ENCODE results near the gene ZNF3. TPM values are rescaled to one million over a fixed set of nuclear protein-coding genes. Genes with fewer than 3 reads are reported as not detected.

ZNF3 gene
- total RNA-seq, 1 donor: 37.4 TPM

DNA sequence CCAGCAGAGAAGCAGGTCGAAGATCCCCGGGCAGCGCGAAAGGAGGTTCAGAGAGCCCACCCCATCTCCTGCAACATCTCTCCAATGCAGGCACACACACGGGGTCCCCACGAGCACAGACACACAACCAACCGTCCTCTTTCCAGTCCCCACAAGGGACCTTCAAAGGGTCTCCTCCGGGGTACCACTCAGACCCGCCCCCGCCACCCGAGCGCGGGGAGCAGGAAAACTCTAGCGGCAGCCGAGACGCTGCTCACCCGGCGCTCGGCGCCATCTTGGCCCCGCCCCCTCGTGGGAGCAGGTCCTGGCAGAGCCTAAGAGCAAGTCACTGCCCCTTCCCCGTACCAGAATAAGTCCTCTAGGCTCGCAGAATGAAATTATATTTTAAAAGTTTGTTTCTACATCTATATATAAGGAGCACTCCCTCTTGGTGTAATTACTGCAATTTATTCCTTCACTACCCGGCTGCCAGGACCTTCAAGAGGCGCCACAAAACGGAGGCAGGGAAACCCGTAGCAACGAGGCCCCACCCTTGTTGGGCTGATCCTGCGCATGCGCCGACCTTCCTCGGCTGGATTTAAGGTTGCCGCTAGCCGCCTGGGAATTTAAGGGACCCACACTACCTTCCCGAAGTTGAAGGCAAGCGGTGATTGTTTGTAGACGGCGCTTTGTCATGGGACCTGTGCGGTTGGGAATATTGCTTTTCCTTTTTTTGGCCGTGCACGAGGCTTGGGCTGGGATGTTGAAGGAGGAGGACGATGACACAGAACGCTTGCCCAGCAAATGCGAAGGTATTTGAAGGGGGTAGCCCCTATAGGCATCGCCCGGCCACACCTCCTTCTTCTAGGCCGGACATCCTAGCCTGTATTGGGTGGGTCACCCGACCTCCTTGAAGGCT, 37.8 kb upstream of the ZNF3 start, which contains the start of the genes CNPY4 and TAF6:
Gene CNPY4, plus strand, starts transcription at position 563 of the 898 bp plus-strand sequence. Its CDS starts 111 bp downstream, at position 674.
Gene TAF6, minus strand, starts transcription at position 287 of the 898 bp plus-strand sequence. CDS start 5,149 bp downstream, outside the sequence.
- no peaks in the 10 kb centered on the region for H3K9me3 ChIP-seq (ENCODE audit: low read depth, low read length)
- peak within 1 kb of the TSS; percentile 83 for H3K4me3 ChIP-seq (ENCODE audit: low read length)
- peaks cover 37% of the 10 kb centered on the region for H3K4me1 ChIP-seq (ENCODE audit: insufficient read depth, low read length)
- no peaks in the 10 kb centered on the region for H3K27me3 ChIP-seq (ENCODE audit: insufficient read depth, low read length)

DNA sequence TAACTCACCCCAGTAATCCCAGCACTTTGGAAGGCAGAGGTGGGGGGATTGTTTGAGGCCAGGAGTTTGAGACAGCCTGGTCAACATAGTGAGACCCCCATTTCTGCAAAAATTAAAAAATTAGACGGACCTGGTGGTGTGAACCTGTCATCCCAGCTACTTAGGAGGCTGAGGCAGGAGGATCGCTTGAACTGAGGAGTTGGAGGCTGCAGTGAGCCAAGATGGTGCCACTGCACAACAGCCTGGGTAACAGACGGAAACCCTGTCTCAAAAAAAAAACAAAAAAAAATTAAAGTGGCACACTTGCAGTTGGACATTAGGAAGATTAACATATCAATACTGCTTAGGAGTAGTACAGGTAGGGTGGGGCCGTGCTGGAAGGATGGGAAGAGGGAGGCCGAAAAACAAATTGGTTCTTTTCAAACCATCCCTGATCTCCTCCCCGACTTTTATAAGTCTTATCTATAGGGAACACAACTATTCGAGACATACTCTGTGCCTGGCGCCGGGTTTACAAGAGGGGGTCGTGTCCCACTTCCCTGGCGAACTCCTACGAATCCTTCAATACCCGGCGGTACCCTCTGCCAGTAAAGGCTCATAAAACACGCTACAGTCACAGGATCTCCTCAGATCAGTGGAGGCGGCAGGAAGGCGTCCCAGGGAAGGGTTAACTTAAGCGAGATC, 37.0 kb upstream of the ZNF3 start:
- Histone ChIP-seq H3K27me3 (ENCODE audit: insufficient read depth, low read length) (no peaks in the 10 kb centered on the region), H3K4me3 (ENCODE audit: low read length) (peak overlapping the region; percentile 83), H3K4me1 (ENCODE audit: insufficient read depth, low read length) (peaks cover 34% of the 10 kb centered on the region), H3K9me3 (ENCODE audit: low read depth, low read length) (no peaks in the 10 kb centered on the region)

DNA sequence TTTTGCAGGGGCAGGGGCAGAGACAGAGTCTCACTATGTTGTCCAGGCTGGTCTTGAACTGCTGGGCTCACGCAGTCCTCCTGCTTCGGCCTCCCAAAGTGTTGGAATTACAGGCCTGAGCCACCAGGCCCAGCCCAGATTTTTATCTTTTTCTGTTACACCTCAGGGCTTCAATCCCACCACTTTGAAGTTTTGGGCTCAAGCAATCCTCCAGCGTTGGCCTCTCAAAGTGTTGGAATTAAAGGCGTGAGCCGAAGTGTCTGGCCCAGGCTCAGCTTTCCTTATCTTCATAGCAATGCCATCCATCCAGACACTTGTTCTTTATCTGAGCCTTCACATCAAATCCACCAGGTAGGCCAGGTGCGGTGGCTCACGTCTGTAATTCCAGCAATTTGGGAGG, 33.5 kb upstream of the ZNF3 start:
- H3K4me3 ChIP-seq (ENCODE audit: low read length): no peak overlapping the region
- H3K4me1 ChIP-seq (ENCODE audit: insufficient read depth, low read length): peaks cover 16% of the 10 kb centered on the region
- no peaks in the 10 kb centered on the region for H3K9me3 ChIP-seq (ENCODE audit: low read depth, low read length)
- H3K27me3 ChIP-seq (ENCODE audit: insufficient read depth, low read length): no peaks in the 10 kb centered on the region

DNA sequence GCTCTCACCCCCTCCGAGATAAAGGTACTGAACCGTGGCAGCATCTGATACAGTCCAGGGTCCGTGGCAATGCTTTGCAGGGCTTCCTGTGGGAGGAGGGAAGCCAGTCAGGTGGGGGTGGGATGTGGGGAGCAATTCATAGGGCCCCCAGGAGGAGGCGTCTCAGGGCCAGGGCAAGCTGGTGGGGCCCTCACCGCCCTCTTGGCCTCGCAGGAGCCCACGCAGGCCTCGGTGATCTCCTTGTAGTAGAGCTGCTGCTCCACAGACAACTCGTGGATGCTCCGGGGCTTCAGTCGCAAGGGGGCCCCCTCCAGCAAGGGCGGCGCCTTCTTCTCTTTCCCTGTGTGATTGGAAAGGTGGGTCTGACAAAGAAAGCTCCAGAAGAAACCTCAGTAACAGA, 30.4 kb upstream of the ZNF3 start:
- Histone ChIP-seq H3K4me1 (ENCODE audit: insufficient read depth, low read length) (no peaks in the 10 kb centered on the region), H3K4me3 (ENCODE audit: low read length) (no peak overlapping the region), H3K9me3 (ENCODE audit: low read depth, low read length) (no peaks in the 10 kb centered on the region), H3K27me3 (ENCODE audit: insufficient read depth, low read length) (no peaks in the 10 kb centered on the region)

DNA sequence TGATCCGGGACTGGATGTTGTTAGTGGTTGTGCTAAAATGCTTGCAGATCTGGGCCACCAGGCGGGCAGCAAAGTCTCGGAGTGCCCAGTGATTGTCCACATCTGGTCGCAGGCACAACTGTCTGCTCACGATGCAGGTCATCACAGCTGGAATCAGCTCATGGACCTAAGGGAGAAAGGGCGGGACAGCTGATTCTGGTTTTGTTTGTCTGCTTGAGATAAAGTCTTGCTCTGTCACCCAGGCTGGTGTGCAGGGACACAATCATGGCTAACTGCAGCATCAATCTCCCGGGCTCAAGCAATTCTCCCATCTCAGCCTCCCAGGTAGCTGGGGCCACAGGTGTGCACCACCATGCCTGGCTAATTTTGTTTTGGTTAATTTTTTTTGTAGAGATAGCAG, 29.6 kb upstream of the ZNF3 start:
- Histone ChIP-seq H3K9me3 (ENCODE audit: low read depth, low read length) (no peaks in the 10 kb centered on the region), H3K4me3 (ENCODE audit: low read length) (no peak overlapping the region), H3K4me1 (ENCODE audit: insufficient read depth, low read length) (no peaks in the 10 kb centered on the region), H3K27me3 (ENCODE audit: insufficient read depth, low read length) (no peaks in the 10 kb centered on the region)

DNA sequence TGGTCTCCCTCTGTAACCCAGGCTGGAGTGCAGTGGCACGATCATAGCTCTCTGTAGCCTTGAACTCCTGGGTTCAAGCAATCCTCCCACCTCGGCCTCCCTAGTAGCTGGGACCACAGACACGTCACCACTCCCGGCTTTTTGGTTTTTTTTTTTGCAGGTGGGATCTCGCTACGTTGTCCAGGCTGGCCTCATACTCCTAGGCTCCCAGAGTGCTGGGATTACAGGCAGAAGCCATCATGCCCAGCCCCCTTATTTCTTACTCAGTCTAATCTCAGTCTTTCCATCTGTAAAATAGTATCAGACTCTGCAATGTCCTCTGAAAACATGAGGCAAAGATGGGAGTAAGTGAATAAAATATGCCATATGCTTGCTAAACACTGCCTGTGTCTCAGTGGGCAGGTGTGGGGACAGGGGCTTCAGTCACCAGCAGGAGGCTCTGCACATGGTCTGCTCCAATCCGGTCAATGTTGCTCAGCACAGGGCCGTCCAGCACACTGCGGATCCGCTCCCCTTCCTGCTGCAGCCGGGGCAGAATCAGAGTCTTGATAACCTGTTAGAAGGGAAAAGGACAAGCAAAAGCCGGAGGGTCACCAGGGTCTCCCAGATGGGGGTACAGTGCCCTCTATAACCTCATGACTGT, 28.1 kb upstream of the ZNF3 start:
- Histone ChIP-seq H3K27me3 (ENCODE audit: insufficient read depth, low read length) (no peaks in the 10 kb centered on the region), H3K4me3 (ENCODE audit: low read length) (no peak overlapping the region), H3K4me1 (ENCODE audit: insufficient read depth, low read length) (no peaks in the 10 kb centered on the region), H3K9me3 (ENCODE audit: low read depth, low read length) (no peaks in the 10 kb centered on the region)

DNA sequence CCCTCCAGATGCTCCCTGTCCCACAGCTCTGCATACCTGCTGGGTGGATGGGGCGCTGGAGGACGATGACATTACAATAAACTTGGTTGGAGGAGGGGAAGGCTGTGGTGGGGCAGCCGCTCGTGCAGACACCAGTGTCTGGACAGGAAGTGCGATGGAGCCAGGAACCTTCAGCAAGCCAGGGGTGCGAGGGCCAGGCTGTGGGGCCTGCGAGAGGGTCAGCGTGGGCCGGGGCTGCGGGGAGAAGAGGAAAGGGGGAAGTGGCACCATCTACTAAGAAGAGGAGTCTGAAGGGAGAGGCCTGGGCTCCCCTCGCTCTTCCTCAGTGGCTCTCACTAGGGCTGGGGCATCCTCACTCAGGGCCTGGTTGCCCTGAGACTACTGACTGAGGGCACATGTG, 26.4 kb upstream of the ZNF3 start:
- Histone ChIP-seq H3K9me3 (ENCODE audit: low read depth, low read length) (no peaks in the 10 kb centered on the region), H3K4me1 (ENCODE audit: insufficient read depth, low read length) (no peaks in the 10 kb centered on the region), H3K4me3 (ENCODE audit: low read length) (no peak overlapping the region), H3K27me3 (ENCODE audit: insufficient read depth, low read length) (no peaks in the 10 kb centered on the region)

DNA sequence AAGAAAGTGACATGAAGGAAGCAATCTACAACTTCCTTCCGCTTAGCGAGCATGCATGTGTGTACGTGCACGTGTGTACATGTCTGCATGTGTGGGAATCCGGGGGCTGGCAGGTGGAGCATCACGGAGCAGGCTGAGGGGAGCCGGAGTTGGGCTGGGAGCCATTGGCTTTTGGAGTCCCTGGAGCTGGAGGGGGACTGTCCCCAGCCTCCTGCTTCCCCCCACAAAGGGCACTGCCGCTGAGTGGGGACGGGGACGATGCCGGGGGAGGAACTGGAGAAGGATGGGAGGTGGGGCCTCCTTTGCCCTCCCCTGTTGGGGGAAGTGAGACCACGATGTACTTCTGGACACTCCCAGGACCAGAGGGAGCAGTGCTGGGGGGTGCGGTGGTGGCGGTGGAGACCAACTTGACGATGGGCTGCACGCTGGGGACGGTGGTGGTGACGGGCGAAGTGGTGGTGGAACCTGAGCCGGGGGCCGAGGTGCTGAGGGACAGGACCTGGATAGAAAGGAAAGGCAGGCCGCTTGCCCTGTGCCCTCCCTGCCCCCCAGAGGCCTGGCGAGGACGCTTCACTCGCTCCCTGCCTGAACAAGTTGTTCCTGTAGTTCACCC, 25.7 kb upstream of the ZNF3 start:
- Histone ChIP-seq H3K4me1 (ENCODE audit: insufficient read depth, low read length) (peaks cover 5% of the 10 kb centered on the region), H3K4me3 (ENCODE audit: low read length) (no peak overlapping the region), H3K9me3 (ENCODE audit: low read depth, low read length) (no peaks in the 10 kb centered on the region), H3K27me3 (ENCODE audit: insufficient read depth, low read length) (no peaks in the 10 kb centered on the region)

DNA sequence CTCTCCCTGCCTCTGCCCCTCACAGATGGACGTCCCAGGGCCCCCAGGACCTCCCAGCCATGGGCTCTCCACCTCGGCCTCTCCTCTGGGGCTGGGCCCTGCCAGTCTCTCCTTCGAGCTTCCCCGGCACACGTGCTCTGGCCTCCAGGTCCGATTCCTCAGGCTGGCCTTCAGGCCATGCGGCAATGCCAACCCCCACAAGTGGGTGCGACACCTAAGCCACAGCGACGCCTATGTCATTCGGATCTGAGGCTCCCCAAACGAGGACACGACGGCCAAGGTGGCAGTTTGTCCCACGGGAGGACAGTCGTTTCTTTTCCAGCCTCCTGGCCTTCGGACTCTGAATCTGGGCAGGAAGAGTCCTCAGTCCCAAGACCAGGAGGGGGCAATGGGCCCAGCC, 25.1 kb upstream of the ZNF3 start:
- Histone ChIP-seq H3K4me3 (ENCODE audit: low read length) (no peak overlapping the region), H3K9me3 (ENCODE audit: low read depth, low read length) (no peaks in the 10 kb centered on the region), H3K4me1 (ENCODE audit: insufficient read depth, low read length) (peaks cover 10% of the 10 kb centered on the region), H3K27me3 (ENCODE audit: insufficient read depth, low read length) (no peaks in the 10 kb centered on the region)

DNA sequence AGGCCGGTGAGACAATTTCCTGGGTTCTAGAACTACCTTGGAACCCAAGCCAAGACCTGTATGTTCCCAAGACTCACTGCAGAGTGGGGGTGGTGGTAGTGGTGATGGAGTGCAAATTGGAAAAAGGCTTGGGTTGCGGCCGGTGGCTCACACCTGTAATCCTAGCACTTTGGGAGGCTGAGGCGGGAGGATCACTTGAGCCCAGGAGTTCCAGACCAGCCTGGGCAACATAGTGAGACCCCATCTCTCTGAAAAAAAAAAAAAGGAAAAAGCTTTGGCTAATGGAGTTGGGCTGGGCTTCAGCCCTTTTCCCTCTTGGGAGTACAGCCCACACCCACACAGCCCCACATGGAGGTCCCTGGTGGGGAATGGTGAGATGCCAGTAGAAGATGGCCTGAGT, 24.0 kb upstream of the ZNF3 start:
- no peak overlapping the region for H3K4me3 ChIP-seq (ENCODE audit: low read length)
- peaks cover 10% of the 10 kb centered on the region for H3K4me1 ChIP-seq (ENCODE audit: insufficient read depth, low read length)
- no peaks in the 10 kb centered on the region for H3K9me3 ChIP-seq (ENCODE audit: low read depth, low read length)
- H3K27me3 ChIP-seq (ENCODE audit: insufficient read depth, low read length): no peaks in the 10 kb centered on the region

DNA sequence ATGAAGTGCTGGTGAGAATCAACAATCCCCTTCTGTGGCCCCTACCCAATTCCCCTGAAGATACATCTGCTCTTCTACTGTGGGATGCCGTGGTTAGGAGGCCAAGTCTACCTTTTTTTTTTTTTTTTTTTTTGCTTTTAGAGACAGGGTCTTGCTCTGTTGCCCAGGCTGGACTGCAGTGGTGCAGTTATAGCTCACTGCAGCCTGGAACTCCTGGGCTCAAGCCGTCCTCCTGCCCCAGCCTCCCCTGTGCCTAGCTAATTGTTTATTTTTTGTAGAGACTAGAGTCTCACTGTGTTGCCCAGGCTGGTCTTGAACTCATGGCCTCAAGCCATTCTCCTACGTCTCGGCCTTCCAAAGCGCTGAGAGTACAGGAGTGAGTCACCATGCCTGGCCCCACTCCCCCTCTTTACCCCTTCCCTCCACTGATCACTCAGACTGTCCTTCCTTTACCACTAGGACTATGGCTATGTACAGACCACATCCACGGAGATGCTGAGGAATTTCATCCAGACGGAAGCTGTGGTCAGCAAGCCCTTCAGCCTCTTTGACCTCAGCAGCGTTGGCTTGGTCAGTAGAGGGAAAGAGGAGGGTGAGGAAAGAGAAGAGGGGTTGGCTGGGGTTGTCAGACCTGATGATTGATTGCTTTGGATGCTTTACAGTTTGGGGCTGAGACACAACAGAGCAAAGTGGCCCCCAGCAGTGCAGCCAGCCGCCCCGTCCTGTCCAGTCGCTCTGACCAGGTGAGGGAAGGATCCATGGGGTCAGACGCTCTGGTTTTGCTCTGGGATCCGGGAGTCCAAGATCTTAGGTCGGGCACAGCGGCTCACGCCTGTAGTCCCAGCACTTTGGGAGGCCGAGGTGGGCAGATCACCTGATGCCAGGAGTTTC, 21.7 kb upstream of the ZNF3 start:
- H3K4me3 ChIP-seq (ENCODE audit: low read length): no peak overlapping the region
- no peaks in the 10 kb centered on the region for H3K9me3 ChIP-seq (ENCODE audit: low read depth, low read length)
- H3K4me1 ChIP-seq (ENCODE audit: insufficient read depth, low read length): peaks cover 25% of the 10 kb centered on the region
- H3K27me3 ChIP-seq (ENCODE audit: insufficient read depth, low read length): no peaks in the 10 kb centered on the region

DNA sequence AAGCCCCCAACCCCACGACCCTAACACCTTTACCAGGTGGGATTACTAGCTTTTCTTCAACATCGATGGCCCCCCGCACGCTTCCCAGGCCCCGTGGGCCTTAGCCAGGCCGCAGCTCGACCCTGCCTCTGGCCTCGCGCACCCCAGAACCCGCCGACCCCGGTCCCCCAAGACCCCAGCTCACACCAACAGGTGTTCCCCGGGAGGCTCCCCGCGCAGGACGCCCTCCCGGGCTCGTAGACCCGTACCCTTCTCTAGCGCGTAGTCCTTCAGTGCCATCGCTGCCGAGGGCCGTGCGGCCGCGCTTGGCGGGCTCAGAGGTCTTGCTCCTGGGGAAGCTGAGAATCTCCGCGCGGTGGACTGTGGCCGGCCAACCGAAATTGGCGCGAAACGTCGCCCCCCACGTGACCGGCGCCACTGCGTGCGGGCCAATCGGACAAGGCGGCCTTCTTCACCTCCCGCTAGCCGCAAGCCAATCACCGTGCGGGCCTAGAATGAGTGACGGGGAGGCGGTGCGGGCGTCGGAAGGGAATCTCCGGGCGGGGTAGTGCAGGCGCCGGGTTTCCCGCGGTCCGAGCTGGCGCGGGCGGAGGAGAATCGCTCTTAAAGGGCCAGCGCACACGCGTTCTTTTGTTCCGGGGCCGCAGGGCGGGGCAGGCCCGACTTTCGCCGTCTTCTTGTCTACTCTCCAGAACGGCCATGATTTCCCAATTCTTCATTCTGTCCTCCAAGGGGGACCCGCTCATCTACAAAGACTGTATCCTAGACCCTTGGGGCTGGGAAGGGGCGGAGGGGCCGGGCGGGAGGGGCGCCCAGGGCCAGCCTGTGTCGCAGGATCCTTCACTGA, 19.7 kb upstream of the ZNF3 start, which contains the start of the genes AP4M1 and MCM7:
Gene AP4M1, plus strand, starts transcription at position 628 of the 847 bp plus-strand sequence. Its CDS starts 72 bp downstream, at position 700.
Gene MCM7, minus strand, starts transcription at position 382 of the 847 bp plus-strand sequence. Its CDS starts 103 bp downstream, at position 279.
- Histone ChIP-seq H3K4me3 (ENCODE audit: low read length) (peak within 1 kb of the TSS; percentile 86), H3K9me3 (ENCODE audit: low read depth, low read length) (no peaks in the 10 kb centered on the region), H3K27me3 (ENCODE audit: insufficient read depth, low read length) (no peaks in the 10 kb centered on the region), H3K4me1 (ENCODE audit: insufficient read depth, low read length) (peaks cover 25% of the 10 kb centered on the region)

DNA sequence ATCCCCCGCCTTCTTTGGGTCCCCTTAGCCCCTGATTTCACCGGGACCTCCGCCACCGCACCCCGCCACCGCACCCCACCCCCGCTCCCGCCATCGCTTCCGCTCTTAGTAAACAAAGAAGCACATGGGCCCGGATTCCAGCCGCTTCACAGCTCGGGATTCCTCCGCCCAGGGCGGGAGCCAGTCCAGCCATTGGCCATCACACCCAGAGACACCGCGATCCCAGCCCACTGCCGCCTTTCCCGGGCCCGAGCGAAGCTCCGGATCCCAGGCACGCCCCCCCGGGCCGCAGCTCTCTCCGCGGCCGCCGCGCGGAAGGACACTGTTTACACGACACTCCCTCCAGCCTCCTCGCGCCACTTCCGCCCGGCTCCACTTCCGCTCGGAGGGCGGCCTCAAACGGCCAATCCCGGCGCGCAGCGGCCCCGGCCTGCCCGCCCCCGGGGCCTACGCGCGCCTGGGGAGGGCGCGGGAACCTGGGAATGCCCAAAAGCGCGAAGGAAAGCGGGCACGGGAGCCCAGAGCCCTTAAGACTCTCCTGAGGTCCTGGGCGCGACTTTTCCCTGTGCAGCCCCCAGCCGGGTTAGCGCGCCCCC, 19.0 kb upstream of the ZNF3 start:
- Histone ChIP-seq H3K4me3 (ENCODE audit: low read length) (peak overlapping the region; percentile 86), H3K27me3 (ENCODE audit: insufficient read depth, low read length) (no peaks in the 10 kb centered on the region), H3K9me3 (ENCODE audit: low read depth, low read length) (no peaks in the 10 kb centered on the region), H3K4me1 (ENCODE audit: insufficient read depth, low read length) (peaks cover 25% of the 10 kb centered on the region)

Data from mononuclear cell (primary cell).